GM12878 (cell line): ENCODE results near the gene UGGT2.

ENCODE experiments used
- ASH2L ChIP-seq: fragments of 300-600, 200-600 bp; sonication (generic); IDR thresholded peaks from 2 replicates; pipeline ENCODE4 v1.6.1; 2017; ENCODE audit warnings: low read depth, mild to moderate bottlenecking, borderline replicate concordance
- BRCA1 ChIP-seq: IDR thresholded peaks from 2 replicates; pipeline ENCODE4 v1.6.1; 2011; ENCODE audit warnings: low read depth, low read length, improper control_type of control experiment
- CTCF ChIP-seq, 3 experiments: IDR thresholded peaks in 2 of 3; conservative IDR thresholded peaks in 1 of 3; 2 replicates each; pipeline ENCODE4 v1.5.1; 2011; ENCODE audit warnings: low read depth in 3 of 3, low read length in 3 of 3, mild to moderate bottlenecking in 3 of 3, control low read depth in 2 of 3, moderate library complexity in 2 of 3, inconsistent platforms in 1 of 3, mixed read lengths in 1 of 3; ENCODE audit not compliant: control insufficient read depth in 2 of 3, insufficient read depth in 1 of 3; ENCODE audit errors: extremely low read depth in 1 of 3
- EP300 ChIP-seq, 2 experiments: fragments of 150-350 bp in 1 of 2; IDR thresholded peaks; 2 replicates each; pipeline ENCODE4 v1.6.1; 2011 to 2012; ENCODE audit warnings: low read depth in 2 of 2, low read length in 2 of 2, borderline replicate concordance in 1 of 2, improper control_type of control experiment in 1 of 2, inconsistent platforms in 1 of 2; ENCODE audit not compliant: control insufficient read depth in 1 of 2
- HCFC1 ChIP-seq: fragments of 150-350 bp; IDR thresholded peaks from 2 replicates; pipeline ENCODE4 v1.6.1; 2014; ENCODE audit warnings: low read length
- HDGF ChIP-seq: fragments of 450-650 bp; IDR thresholded peaks from 2 replicates; pipeline ENCODE4 v1.6.1; 2016; ENCODE audit warnings: antibody characterized with exemption
- MYC ChIP-seq: IDR thresholded peaks from 2 replicates; pipeline ENCODE4 v1.6.1; 2011; ENCODE audit warnings: mild to moderate bottlenecking, low read length, moderate library complexity, inconsistent platforms; ENCODE audit not compliant: insufficient read depth, insufficient replicate concordance, insufficient read length, severe bottlenecking
- PAX5 ChIP-seq: IDR thresholded peaks from 2 replicates; pipeline ENCODE4 v1.6.1; 2011; ENCODE audit warnings: low read depth, low read length, borderline replicate concordance
- PBX3 ChIP-seq: IDR thresholded peaks from 2 replicates; pipeline ENCODE4 v1.6.1; 2011; ENCODE audit warnings: mild to moderate bottlenecking, low read depth, low read length, moderate library complexity; ENCODE audit not compliant: insufficient replicate concordance
- PML ChIP-seq: IDR thresholded peaks from 2 replicates; pipeline ENCODE4 v1.6.1; 2012; ENCODE audit warnings: low read length, inconsistent platforms
- SPI1 ChIP-seq: IDR thresholded peaks from 2 replicates; pipeline ENCODE4 v1.6.1; 2011; ENCODE audit warnings: low read depth, mild to moderate bottlenecking, low read length, moderate library complexity, borderline replicate concordance; ENCODE audit not compliant: insufficient read depth
- ZBTB4 ChIP-seq: fragments of 450-650 bp; formaldehyde crosslinking; IDR thresholded peaks from 2 replicates; pipeline ENCODE4 v1.4.0; 2022; ENCODE audit warnings: mild to moderate bottlenecking, moderate library complexity
- ZNF687 ChIP-seq: fragments of 450-650 bp; IDR thresholded peaks from 2 replicates; pipeline ENCODE4 v1.6.1; 2017; ENCODE audit warnings: mild to moderate bottlenecking, moderate library complexity

GRCh38 chr13:95791084-95791722 is 262.0 kb downstream of the UGGT2 start:
- TF ChIP-seq PAX5 = no peak
- TF ChIP-seq BRCA1 = no peak
- no peak for TF ChIP-seq ZBTB4 (CRISPR knock-in tag)
- no peak for TF ChIP-seq ZNF687
- no peak for TF ChIP-seq MYC
- no peak for TF ChIP-seq HDGF
- no peak for TF ChIP-seq ASH2L
- no peak for TF ChIP-seq SPI1
- TF ChIP-seq CTCF (IDR thresholded peaks at IDR 0.05 in 2 of 3, conservative IDR thresholded peaks at IDR 0.05 in 1 of 3; ENCODE audit: control insufficient read depth in 2 of 3, extremely low read depth in 1 of 3, insufficient read depth in 1 of 3, low read depth in 3 of 3, low read length in 3 of 3) = no peak
- TF ChIP-seq PML = no peak
- no peak for TF ChIP-seq PBX3
- TF ChIP-seq EP300 (IDR thresholded peaks at IDR 0.05; ENCODE audit: borderline replicate concordance in 1 of 2, control insufficient read depth in 1 of 2, low read depth in 2 of 2, low read length in 2 of 2) = no peak
- no peak for TF ChIP-seq HCFC1
